Fibroblast of lung (primary cell): ENCODE measurements around the gene YIF1A.

Source experiments
- EZH2 ChIP-seq: IDR thresholded peaks from 2 replicates; pipeline ENCODE4 v1.5.1; 2012; ENCODE audit warnings: low read length, control low read depth, mild to moderate bottlenecking; ENCODE audit errors: missing control alignments
- TF ChIP-seq, protein P1 (sequence below), 2 donors: IDR thresholded peaks in 1 of 2; conservative IDR thresholded peaks in 1 of 2; 1 replicate in 1 of 2; 2 replicates in 1 of 2; pipeline ENCODE4 v1.5.1; 2011 to 2012; ENCODE audit warnings: low read length in 2 of 2, control low read depth in 1 of 2, inconsistent platforms in 1 of 2, low read depth in 1 of 2, mild to moderate bottlenecking in 1 of 2

DNA sequence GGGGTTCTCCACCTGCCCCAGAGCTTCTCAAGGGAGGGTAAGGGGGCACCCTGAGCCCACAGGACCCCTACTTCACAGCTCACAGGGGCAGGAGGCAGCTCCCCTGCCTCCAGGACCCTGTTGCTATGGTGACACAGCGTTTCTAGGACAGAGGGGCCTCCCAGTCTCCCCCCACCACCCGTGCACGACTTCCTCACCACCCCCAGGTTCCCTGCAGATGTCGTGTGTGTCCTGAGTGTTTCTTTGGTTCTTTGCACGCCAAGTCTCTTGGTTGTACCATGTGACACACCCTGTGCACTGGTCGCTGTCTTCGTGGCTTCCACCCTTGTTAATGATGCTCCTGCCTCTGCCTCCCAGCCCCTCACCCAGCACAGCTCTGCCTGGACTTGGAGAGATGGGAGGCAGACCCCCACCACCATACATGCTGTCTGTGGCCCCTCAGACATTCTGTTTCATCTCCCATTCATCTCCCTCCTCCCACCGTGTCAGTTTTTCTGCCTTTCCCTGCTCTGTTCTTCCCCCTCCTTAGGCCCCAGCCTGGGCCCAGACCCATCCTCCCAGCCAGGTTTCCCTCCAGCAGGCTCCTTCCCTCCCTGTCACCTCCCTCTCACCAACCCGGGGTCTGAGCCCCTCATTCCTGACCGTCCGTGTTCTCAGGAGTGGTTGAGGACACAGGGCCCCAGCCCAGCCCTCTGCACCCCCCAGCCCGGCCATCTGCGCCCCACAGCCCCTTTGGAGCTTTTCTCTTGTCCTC, 45.0 kb downstream of the YIF1A start:
- TF ChIP-seq EZH2 = no peak
- TF ChIP-seq, protein P1, sequence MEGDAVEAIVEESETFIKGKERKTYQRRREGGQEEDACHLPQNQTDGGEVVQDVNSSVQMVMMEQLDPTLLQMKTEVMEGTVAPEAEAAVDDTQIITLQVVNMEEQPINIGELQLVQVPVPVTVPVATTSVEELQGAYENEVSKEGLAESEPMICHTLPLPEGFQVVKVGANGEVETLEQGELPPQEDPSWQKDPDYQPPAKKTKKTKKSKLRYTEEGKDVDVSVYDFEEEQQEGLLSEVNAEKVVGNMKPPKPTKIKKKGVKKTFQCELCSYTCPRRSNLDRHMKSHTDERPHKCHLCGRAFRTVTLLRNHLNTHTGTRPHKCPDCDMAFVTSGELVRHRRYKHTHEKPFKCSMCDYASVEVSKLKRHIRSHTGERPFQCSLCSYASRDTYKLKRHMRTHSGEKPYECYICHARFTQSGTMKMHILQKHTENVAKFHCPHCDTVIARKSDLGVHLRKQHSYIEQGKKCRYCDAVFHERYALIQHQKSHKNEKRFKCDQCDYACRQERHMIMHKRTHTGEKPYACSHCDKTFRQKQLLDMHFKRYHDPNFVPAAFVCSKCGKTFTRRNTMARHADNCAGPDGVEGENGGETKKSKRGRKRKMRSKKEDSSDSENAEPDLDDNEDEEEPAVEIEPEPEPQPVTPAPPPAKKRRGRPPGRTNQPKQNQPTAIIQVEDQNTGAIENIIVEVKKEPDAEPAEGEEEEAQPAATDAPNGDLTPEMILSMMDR (conservative IDR thresholded peaks at IDR 0.05 in 1 of 2, IDR thresholded peaks at IDR 0.05 in 1 of 2; ENCODE audit: low read depth in 1 of 2, low read length in 2 of 2) = no peak
